ENCODE results near the gene KPRP. TPM values are rescaled to one million over a fixed set of nuclear protein-coding genes. Genes with fewer than 3 reads are reported as not detected.

The KPRP gene
- total RNA-seq, 1 experiment from 2014 or later = not detected

GRCh38 chr1:152739841-152740240 lies 18.0 kb upstream of the KPRP start:
- Histone ChIP-seq H3K79me2 (ENCODE audit: insufficient read depth, low read length) (no peaks in the 10 kb centered on the region), H3K18ac (ENCODE audit: insufficient read length, low read depth, low read length) (no peak overlapping the region), H2AK5ac (ENCODE audit: insufficient read length, low read length) (no peak overlapping the region), H3T11ph (ENCODE audit: low read length) (no peak overlapping the region), H3K4me1 (ENCODE audit: insufficient read depth, low read length) (no peaks in the 10 kb centered on the region), H2BK120ac (ENCODE audit: low read depth, low read length, poor library complexity, severe bottlenecking) (no peak overlapping the region), H3K23me2 (ENCODE audit: insufficient read length, low read depth, low read length, poor library complexity, severe bottlenecking) (no peaks in the 10 kb centered on the region), H3K27me3 (ENCODE audit: insufficient read depth, low read length) (no peaks in the 10 kb centered on the region), H3K4ac (ENCODE audit: low read depth, low read length) (no peak overlapping the region), H2BK12ac (ENCODE audit: insufficient read length, low read depth, low read length) (no peak overlapping the region), H2BK5ac (ENCODE audit: insufficient read length, low read length) (no peak overlapping the region), H4K20me1 (ENCODE audit: control insufficient read depth, insufficient read depth, insufficient read length) (no peaks in the 10 kb centered on the region), H3K9ac (ENCODE audit: extremely low read depth, insufficient read length, low read length) (no peak overlapping the region), H3K23ac (ENCODE audit: insufficient read length, low read depth, low read length) (no peak overlapping the region), H4K91ac (ENCODE audit: insufficient read length, low read depth, low read length) (no peak overlapping the region), H3K9me3 (ENCODE audit: control insufficient read depth, low read depth, low read length) (peaks cover 98% of the 10 kb centered on the region), H3K56ac (ENCODE audit: insufficient read length, low read depth, low read length) (no peak overlapping the region), H4K8ac (replicated peaks; ENCODE audit: insufficient read length, low read depth, low read length) (no peak overlapping the region), H3K4me2 (ENCODE audit: insufficient read depth, insufficient read length, low read length) (no peak overlapping the region), H3K27ac (ENCODE audit: insufficient read length, low read depth, low read length) (no peak overlapping the region), H3K79me1 (ENCODE audit: insufficient read depth, low read depth, low read length, poor library complexity, severe bottlenecking) (no peaks in the 10 kb centered on the region), H3K14ac (ENCODE audit: insufficient read depth, low read length) (no peak overlapping the region), H2AFZ (ENCODE audit: low read length) (no peak overlapping the region), H2BK15ac (ENCODE audit: low read depth, low read length) (no peak overlapping the region), H4K5ac (ENCODE audit: insufficient read length, low read depth, low read length) (no peak overlapping the region), H2BK20ac (ENCODE audit: low read depth, low read length, poor library complexity, severe bottlenecking) (no peak overlapping the region)
- H3K36me3 Mint-ChIP-seq (ENCODE audit: insufficient read depth in 1 of 3, low read depth in 3 of 3) = peaks cover 3 to 32% (median 17%) of the 10 kb centered on the region in 3 experiments; a peak in 6 of 7 replicates
- H3K4me1 Mint-ChIP-seq = no peaks in the 10 kb centered on the region
- peaks cover 96 to 98% of the 10 kb centered on the region in 2 experiments for H3K9me3 Mint-ChIP-seq
- no peak for TF ChIP-seq CTCF (conservative IDR thresholded peaks at IDR 0.05)
- no peak overlapping the region for H3K4me3 Mint-ChIP-seq
- H3K27ac Mint-ChIP-seq = no peak overlapping the region
- no peak for DNase-seq
- peaks cover 5% of the 10 kb centered on the region; the same call in 1 of the 2 replicates for H3K27me3 Mint-ChIP-seq (ENCODE audit: low read depth)
- no CpG with 5 or more reads among the region's 3 CpGs for WGBS (ENCODE audit: extremely low coverage, insufficient read length, low lambda C conversion rate)
